Right lobe of liver (tissue), 4 donors: ENCODE results near the gene GREB1.

Experiments used
- POLR2A ChIP-seq: fragments of 450-650 bp; IDR thresholded peaks from one replicate; pipeline ENCODE4 v1.6.1; 2017; ENCODE audit warnings: antibody characterized with exemption, mild to moderate bottlenecking
- TF ChIP-seq, protein P1 (sequence below), 4 donors: fragments of 200-600 bp in 3 of 4; fragments of 450-650 bp in 1 of 4; IDR thresholded peaks; one replicate each; pipeline versions ENCODE4 v1.5.1 to v1.8.0; 2016 to 2022; ENCODE audit warnings: antibody characterized with exemption in 4 of 4, mild to moderate bottlenecking in 2 of 4
- donor health status: DM: no; HTN: no; CAD: no.
- donor health status: DM: no; HTN: no; CAD: no.
- donor health status: DM: no; HTN: yes; CAD: no.

GRCh38 chr2:11676640-11677039, 142.8 kb downstream of the GREB1 start:
- TF ChIP-seq, protein P1, sequence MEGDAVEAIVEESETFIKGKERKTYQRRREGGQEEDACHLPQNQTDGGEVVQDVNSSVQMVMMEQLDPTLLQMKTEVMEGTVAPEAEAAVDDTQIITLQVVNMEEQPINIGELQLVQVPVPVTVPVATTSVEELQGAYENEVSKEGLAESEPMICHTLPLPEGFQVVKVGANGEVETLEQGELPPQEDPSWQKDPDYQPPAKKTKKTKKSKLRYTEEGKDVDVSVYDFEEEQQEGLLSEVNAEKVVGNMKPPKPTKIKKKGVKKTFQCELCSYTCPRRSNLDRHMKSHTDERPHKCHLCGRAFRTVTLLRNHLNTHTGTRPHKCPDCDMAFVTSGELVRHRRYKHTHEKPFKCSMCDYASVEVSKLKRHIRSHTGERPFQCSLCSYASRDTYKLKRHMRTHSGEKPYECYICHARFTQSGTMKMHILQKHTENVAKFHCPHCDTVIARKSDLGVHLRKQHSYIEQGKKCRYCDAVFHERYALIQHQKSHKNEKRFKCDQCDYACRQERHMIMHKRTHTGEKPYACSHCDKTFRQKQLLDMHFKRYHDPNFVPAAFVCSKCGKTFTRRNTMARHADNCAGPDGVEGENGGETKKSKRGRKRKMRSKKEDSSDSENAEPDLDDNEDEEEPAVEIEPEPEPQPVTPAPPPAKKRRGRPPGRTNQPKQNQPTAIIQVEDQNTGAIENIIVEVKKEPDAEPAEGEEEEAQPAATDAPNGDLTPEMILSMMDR (IDR thresholded peaks at IDR 0.05), result no peak
- TF ChIP-seq POLR2A, result no peak
